Measurements from ENCODE around the gene PCDHGA4.
"Not testable (repeated sequence)": the region's sequence is repeated elsewhere in the genome, so short reads cannot be mapped to it uniquely, and the experiment has no call there.

The PCDHGA4 gene

GRCh38 chr5:141371572-141372475 is 17.0 kb downstream of the PCDHGA4 start:
- in situ Hi-C loops (cut with MboI; ENCODE audit: low sequenced_read_pairs, unreplicated experiment), result no loop called here
- TF ChIP-seq CTCF (IDR thresholded peaks at IDR 0.05; ENCODE audit: borderline replicate concordance, control extremely low read depth, extremely low read depth, insufficient read depth, missing control alignments), result no peak
- DNase-seq (ENCODE audit: low spot score), result no peak

- in situ Hi-C loops (cut with MboI; ENCODE audit: low sequenced_read_pairs, unreplicated experiment), result no loop called here
- TF ChIP-seq CTCF (IDR thresholded peaks at IDR 0.05; ENCODE audit: borderline replicate concordance, control extremely low read depth, extremely low read depth, insufficient read depth, missing control alignments), result peak; percentile 15
- DNase-seq (ENCODE audit: low spot score), result no peak
Observed at GRCh38 chr5:141373673-141374317, 19.0 kb downstream of the PCDHGA4 start, which contains the start of gene PCDHGA6. Gene PCDHGA6, plus strand, starts transcription at chr5:141373891. Its CDS starts 193 bp downstream, at chr5:141374084.

- no peak for TF ChIP-seq CTCF (IDR thresholded peaks at IDR 0.05; ENCODE audit: borderline replicate concordance, control extremely low read depth, extremely low read depth, insufficient read depth, missing control alignments)
- in situ Hi-C loops (cut with MboI; ENCODE audit: low sequenced_read_pairs, unreplicated experiment), result no loop called here
- DNase-seq (ENCODE audit: low spot score), result no peak
Observed at GRCh38 chr5:141374627-141375026, 19.8 kb downstream of the PCDHGA4 start.

GRCh38 chr5:141375444-141376155 is 20.8 kb downstream of the PCDHGA4 start:
- in situ Hi-C loops (cut with MboI; ENCODE audit: low sequenced_read_pairs, unreplicated experiment), result not testable (repeated sequence)

GRCh38 chr5:141382469-141383294 is 27.9 kb downstream of the PCDHGA4 start, which contains the start of gene PCDHGA7:
Gene PCDHGA7, plus strand, starts transcription at chr5:141382742. Its CDS starts 158 bp downstream, at chr5:141382900.
- no peak for TF ChIP-seq CTCF (IDR thresholded peaks at IDR 0.05; ENCODE audit: borderline replicate concordance, control extremely low read depth, extremely low read depth, insufficient read depth, missing control alignments)
- DNase-seq (ENCODE audit: low spot score), result peak; percentile 48
- in situ Hi-C loops (cut with MboI; ENCODE audit: low sequenced_read_pairs, unreplicated experiment), result no loop called here

More at GRCh38 chr5:141375444-141376155, 20.8 kb downstream of the PCDHGA4 start:
- DNase-seq (ENCODE audit: low spot score), result not testable (repeated sequence)

- DNase-seq (ENCODE audit: low spot score), result no peak
- in situ Hi-C loops (cut with MboI; ENCODE audit: low sequenced_read_pairs, unreplicated experiment), result no loop called here
- TF ChIP-seq CTCF (IDR thresholded peaks at IDR 0.05; ENCODE audit: borderline replicate concordance, control extremely low read depth, extremely low read depth, insufficient read depth, missing control alignments), result no peak
Observed at GRCh38 chr5:141383345-141383744, 28.5 kb downstream of the PCDHGA4 start.
